Activated CD4-positive, CD25-positive, alpha-beta regulatory T cell treated with anti-CD3 and anti-CD28 coated beads, Interleukin-2, amount 50 U/mL, for 16 hours (primary cell): Measurements from ENCODE around the gene LRRC7.

ENCODE experiments used
- DNase-seq: peaks from one replicate; pipeline ENCODE4 v3.0.0-alpha.2; 2020; ENCODE audit warnings: low read depth, low spot score

The LRRC7 gene

DNA sequence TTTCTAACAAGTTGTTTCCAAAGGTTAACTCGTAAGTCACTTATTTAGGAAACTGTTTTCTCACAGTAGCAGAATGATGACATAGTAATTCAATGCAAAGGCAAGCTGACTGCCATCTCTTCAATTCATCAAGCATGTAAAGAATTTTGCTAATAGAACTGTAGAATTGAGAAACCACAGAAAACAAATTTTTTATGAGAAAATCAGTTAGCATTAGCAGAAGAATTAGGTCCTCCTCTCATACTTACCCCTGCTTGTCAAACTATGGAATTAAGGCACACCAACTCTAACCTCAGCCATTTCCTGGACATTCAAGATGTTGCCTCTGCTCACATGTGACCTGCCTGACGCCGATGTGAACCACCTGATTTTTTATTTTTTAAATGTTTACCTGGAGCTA, 522.4 kb downstream of the LRRC7 start:
- no peak for DNase-seq

- no peak for DNase-seq
These were observed 523.2 kb downstream of the LRRC7 start for GRCh38 chr1:70090875-70091274.

- no peak for DNase-seq
These were observed 524.1 kb downstream of the LRRC7 start for GRCh38 chr1:70091811-70092210.

DNA sequence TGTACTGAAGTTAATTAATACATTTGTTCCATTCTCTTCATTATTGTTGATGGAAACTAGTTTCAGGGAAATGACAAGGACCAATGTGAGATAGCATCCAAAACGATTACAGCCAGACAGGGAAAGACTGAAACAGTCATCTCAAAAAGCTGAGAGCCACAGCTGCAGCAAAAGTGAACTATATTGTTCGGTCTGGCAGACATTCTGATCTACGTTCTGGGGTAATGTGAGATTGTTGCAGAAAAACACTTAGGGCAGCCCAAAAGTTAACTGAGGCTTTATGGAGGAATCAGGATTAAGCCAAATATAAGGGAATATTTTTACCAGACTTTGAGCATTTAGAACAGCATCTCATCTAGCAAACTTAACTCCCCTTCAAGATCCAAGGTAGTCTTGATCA, 524.8 kb downstream of the LRRC7 start:
- DNase-seq: no peak

DNA sequence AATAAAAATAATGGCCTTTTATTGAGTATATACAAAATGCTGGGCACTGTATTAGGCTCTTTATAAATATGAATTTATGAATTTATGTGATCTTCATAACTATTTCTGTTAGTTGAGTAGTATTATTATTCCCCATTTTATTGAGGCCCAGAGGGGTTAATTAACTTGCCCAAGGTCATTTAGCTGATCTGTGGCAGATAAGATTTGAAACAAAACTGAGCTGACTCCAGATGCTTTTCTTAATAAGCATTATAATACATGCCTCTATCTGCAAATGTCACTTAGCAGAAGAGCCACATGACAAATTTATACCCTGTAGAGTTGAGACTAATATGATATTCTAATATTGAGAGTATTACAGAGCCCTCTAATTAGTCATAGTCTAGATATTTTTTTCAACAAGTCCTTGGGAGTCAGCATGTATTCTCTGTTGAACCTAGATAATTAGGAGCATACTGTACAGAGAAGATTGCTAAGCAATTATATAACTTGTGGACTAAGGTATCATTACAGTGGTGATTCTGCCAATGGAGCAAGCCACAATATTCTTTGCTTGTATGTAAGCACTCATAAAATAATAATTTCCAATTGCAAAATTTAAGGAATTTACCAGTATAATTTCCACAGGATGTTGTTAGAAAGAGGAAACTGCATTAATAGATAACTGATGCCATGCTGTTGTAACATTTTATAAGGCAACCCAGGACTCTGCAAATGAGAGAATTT, 525.7 kb downstream of the LRRC7 start:
- no peak for DNase-seq

DNA sequence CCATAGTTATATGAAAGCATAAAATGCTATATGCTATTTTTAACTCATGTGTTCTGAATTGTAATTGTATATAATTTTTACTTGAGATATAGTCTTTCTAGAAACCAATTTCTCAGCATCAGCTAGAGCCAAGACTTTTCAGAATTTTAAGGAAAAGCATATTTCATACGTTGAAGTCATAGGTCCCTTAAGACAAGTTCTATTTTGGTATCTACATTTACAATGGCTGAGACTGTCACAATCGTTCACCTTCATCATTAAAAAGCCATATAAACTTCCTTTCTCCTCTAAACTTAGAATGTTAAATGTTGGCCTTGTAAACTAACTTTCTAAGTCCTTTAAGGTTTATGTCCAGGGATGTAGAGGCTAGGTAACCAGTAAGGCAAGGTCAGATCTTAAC, 533.5 kb downstream of the LRRC7 start:
- DNase-seq: no peak

GRCh38 chr1:70101774-70102173, 534.1 kb downstream of the LRRC7 start:
- DNase-seq: no peak

DNA sequence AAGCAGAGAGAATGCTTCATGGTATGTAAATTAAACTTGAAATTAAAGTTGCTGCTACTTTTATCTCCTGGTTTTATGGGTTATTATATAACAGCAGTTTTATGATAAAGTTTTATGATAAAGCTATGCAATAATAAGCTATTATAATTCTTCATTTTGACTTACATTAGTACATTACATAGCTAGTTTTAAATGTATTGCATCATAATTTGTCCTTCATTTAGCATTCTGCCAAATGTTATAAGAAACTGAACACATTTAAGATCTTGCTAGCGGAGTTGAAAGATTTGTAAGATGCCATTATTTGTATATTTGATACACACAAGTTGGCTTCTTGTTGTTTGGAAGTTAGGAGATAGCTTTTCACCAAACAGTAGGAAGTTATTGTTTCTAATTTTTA, 536.0 kb downstream of the LRRC7 start:
- no peak for DNase-seq

DNA sequence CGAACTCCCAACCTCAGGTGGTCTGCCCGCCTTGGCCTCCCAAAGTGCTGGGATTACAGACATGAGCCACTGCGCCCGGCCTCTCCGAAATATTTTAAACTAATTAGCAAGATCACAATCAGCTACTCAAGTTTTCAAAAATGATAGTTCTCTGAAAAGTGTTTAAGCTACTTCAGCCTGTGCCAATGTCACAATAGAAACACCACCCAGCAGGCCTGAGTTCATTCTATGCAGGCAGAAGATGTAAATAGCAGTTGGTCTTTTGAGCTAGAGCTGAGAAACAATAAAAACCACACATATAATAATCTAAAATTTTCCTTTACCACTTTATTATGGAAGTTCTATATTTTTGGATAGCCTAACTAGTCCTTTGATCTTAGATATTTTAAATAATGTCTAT, 541.5 kb downstream of the LRRC7 start:
- DNase-seq: no peak

DNA sequence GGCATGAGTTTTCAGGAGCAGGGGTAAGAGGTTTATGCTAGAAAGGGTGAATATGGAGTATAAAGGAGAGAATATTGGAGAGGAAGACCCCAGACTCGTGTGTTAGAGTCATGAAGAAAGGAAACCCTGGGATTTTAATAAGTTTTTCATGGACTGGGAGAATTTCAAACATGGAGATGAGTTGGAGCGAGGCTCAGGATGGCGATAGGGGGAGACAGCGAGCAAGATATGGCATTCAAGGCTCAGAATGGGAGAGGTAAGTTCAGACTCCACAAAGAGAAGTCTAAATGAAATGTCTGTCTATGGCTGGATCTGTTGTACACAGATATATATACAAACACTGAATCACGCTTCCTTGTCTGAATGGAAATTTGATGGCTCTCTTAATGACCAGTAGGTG, 545.1 kb downstream of the LRRC7 start:
- no peak for DNase-seq

DNA sequence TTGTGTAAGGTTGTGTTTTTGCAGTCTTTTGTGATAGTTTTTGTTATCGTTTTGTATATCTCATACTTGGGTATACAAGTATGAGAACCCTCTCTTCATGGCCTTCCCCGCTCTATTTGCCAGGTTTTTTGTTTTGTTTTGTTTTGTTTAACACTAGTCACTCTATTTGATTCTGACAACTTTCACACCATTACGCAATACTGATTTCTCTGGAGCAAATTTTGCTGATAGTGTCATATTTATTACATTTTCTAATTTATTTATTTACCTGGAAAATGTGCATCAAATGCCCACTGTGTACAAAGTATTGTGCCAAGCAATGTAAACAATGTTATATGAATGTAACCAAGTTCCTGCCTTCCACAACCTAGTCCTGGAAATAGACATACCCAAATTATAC, 547.6 kb downstream of the LRRC7 start:
- no peak for DNase-seq

GRCh38 chr1:70117046-70117445, 549.3 kb downstream of the LRRC7 start:
- no peak for DNase-seq

DNA sequence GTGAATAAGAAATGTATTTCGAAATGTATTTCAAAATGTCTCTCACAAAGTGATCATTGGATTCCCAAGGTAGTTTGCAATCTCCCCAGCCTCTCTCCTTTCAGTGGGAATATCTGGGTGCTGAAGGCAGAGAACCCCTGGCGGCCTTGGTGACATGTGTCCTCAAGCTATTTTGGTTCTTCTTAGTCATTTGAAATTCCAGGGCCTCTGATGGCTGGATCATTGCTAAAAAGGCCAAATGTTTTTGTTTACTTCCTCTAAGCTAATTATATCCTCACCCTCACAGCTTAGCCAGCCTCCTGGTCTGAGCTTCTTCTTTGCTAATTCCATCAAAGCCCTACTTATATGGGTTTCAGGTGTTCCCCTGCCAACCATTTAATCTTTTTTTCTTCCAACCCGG, 566.4 kb downstream of the LRRC7 start:
- no peak for DNase-seq

GRCh38 chr1:70140343-70140742, 572.6 kb downstream of the LRRC7 start:
- no peak for DNase-seq

DNA sequence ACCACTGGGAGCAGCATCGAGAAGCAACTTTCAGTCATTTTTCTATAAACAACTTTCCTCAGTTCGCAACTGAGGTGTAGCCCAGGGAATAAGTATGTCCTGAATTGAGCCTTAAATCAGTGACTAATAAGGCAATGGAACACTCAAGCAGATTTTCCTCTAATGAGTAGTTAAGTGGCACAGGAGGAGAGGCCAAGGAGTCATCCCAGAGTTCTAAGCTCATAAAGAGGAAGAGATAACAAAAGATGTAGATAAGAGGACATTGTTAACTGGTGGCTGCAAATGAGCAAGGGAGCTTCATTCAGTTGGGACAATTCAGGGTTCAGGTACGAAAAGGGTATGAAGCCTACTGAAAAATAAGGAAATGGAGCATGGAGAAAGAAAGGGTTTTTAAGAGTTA, 573.2 kb downstream of the LRRC7 start:
- DNase-seq: no peak

DNA sequence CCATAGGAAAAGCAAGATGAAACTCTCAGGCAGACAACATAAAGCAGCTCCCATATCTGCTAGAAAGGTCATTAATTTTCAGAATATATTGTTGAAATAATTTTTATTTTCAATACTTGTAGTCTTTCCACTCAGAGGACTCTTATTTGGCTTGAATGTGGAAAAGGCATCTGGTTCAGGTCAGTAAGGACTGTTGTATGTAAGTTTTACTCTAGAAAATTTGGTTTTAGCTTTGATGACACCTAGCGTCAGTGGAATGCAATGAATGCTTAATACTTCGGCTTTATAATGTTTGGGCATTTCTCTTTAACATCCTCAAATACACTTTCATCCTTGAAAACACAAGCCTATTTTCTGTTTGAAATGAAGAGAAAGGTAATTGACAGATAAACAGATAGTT, 574.4 kb downstream of the LRRC7 start:
- DNase-seq: no peak

DNA sequence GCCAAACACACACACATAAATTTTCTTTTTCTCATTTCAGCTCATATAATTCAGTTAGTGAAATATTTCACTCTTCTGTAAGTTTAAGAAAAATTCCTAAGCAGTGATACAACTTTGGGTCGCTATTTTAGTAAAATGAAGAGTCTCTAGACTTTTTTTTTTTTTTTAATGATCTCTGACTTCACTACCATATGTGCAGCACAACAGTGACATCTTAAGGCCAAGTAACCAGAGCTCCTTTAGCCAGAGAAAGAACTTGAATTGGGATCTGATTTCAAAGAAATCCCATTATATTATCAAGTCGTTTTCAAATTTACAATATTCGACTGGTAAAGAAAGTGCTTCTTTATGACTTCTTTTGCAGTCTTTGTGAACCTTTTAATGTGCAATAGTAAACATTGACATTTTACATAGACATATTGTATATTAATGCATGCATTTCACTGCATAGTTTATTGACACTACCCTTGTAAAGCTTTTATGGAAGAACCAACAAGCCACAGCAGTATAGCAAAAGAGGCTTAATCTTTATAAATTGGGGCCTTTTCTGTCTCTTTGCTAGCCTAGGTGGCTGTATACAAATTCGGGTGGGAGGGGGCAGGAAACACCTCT, 575.4 kb downstream of the LRRC7 start:
- DNase-seq: no peak

- no peak for DNase-seq
These were observed 578.8 kb downstream of the LRRC7 start for GRCh38 chr1:70146488-70146887.

GRCh38 chr1:70150444-70150843, 582.7 kb downstream of the LRRC7 start:
- no peak for DNase-seq

DNA sequence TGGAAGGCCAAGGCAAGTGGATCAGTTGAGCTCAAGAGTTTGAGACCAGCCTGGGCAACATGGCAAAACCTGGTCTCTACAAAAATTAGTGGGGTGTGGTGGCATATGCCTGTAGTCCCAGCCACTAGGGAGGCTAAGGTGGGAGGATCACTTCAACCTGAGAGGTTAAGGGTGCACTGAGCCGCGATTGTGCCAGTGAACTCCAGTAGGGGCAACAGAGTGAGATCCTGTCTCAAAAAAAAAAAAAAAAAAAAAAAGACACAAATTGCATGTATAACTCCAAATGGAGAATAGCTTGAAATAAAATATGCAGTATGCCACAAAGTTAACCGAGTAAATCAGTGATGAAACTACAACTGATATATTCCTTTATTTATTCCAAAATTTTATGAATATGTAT, 586.0 kb downstream of the LRRC7 start:
- DNase-seq: no peak

GRCh38 chr1:70156529-70157120, 588.9 kb downstream of the LRRC7 start:
- no peak for DNase-seq

DNA sequence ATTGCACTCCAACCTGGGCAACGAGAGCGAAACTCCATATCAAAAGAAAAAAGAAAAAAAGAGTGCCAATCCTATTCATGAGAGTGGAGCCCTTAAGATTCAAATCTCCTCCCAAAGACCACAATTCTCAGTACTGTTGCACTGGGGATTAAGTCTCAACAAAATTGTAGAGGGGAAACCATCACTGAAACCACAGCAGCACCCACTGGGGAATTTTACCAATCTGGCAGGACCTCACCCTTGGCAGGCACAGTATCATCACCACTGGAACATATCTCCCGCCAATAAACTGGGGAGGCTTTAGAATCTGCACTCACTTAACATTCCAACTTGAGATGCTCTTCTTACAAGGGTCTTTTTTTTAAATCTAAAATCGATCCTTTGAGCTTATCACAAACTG, 596.6 kb downstream of the LRRC7 start:
- DNase-seq: no peak

GRCh38 chr1:70168283-70168682, 600.6 kb downstream of the LRRC7 start:
- DNase-seq: no peak
